ENCODE results near the gene NDUFA12.

NDUFA12 gene

DNA sequence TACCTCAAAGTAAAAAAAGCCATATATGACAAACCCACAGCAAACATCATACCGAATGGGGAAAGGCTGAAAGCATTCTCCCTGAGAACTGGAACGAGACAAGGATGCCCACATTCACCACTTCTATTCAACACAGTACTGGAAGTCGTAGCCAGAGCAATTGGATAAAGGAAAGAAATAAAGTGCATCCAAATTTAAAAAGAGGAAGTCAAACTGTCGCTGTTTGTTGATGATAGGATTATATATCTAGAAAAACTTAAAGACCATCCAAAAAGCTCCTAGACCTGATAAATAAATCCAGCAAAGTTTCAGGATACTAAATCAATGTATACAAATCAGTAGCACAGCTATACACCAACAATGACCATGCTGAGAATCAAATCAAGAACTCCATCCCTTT lies 5.2 kb downstream of the NDUFA12 start:
- Histone ChIP-seq H2AFZ (ENCODE audit: low read length) (no peak overlapping the region), H3K79me2 (ENCODE audit: low read length) (peaks cover 89% of the 10 kb centered on the region), H3K4me1 (ENCODE audit: low read length) (no peaks in the 10 kb centered on the region), H4K20me1 (ENCODE audit: insufficient read depth, low read length) (no peaks in the 10 kb centered on the region; the same call in 1 of the 2 replicates), H3F3A (ENCODE audit: insufficient read depth, low read length) (no peaks in the 10 kb centered on the region; the same call in 1 of the 2 replicates), H3K9me2 (replicated peaks; ENCODE audit: insufficient read depth, low read length) (no peaks in the 10 kb centered on the region), H3K36me3 (replicated peaks; ENCODE audit: insufficient read depth, low read length) (peaks cover 4% of the 10 kb centered on the region; the same call in 1 of the 2 replicates), H3K9me3 (replicated peaks; ENCODE audit: insufficient read depth, low read length) (no peaks in the 10 kb centered on the region), H3K4me2 (ENCODE audit: low read depth, low read length) (no peak overlapping the region), H3K9ac (ENCODE audit: low read length) (no peak overlapping the region), H3K27ac (ENCODE audit: low read length) (no peak overlapping the region), H3K27me3 (replicated peaks; ENCODE audit: insufficient read depth, low read length) (no peaks in the 10 kb centered on the region), H3K4me3 (ENCODE audit: low read length) (no peak overlapping the region)
- no peak for DNase-seq
- TF ChIP-seq, protein P1, sequence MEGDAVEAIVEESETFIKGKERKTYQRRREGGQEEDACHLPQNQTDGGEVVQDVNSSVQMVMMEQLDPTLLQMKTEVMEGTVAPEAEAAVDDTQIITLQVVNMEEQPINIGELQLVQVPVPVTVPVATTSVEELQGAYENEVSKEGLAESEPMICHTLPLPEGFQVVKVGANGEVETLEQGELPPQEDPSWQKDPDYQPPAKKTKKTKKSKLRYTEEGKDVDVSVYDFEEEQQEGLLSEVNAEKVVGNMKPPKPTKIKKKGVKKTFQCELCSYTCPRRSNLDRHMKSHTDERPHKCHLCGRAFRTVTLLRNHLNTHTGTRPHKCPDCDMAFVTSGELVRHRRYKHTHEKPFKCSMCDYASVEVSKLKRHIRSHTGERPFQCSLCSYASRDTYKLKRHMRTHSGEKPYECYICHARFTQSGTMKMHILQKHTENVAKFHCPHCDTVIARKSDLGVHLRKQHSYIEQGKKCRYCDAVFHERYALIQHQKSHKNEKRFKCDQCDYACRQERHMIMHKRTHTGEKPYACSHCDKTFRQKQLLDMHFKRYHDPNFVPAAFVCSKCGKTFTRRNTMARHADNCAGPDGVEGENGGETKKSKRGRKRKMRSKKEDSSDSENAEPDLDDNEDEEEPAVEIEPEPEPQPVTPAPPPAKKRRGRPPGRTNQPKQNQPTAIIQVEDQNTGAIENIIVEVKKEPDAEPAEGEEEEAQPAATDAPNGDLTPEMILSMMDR (IDR thresholded peaks at IDR 0.05; ENCODE audit: low read length) = no peak
- TF ChIP-seq EZH2 (optimal IDR thresholded peaks at IDR 0.05; ENCODE audit: low read depth, low read length) (no peak), EZH2phosphoT487 (IDR thresholded peaks at IDR 0.05; ENCODE audit: low read length) (no peak)

DNA sequence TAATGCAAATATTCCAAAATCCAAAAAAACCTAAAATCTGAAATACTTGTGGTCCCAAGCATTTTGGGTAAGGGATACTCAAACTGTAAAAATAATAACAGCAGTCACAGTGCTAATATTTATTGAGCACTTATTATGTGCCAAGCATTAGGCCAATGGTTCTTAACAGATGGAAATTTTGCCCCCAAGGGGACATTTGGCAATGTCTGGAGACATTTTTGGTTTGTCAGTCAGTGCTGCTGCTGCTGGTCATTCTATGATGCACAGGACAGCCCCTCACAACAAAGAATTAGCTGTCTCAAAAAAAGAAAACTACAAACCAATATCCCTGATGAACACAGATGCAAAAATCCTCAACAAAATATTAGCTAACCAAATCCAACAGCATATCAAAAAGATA lies 5.8 kb downstream of the NDUFA12 start:
- TF ChIP-seq EZH2 (optimal IDR thresholded peaks at IDR 0.05; ENCODE audit: low read depth, low read length) (no peak), EZH2phosphoT487 (IDR thresholded peaks at IDR 0.05; ENCODE audit: low read length) (no peak)
- TF ChIP-seq, protein P1 (IDR thresholded peaks at IDR 0.05; ENCODE audit: low read length) = no peak
- H3K9me3 ChIP-seq (replicated peaks; ENCODE audit: insufficient read depth, low read length) = no peaks in the 10 kb centered on the region
- no peak overlapping the region for H3K9ac ChIP-seq (ENCODE audit: low read length)
- peaks cover 83% of the 10 kb centered on the region for H3K79me2 ChIP-seq (ENCODE audit: low read length)
- H3K9me2 ChIP-seq (replicated peaks; ENCODE audit: insufficient read depth, low read length) = no peaks in the 10 kb centered on the region
- H4K20me1 ChIP-seq (ENCODE audit: insufficient read depth, low read length) = no peaks in the 10 kb centered on the region; the same call in 1 of the 2 replicates
- no peaks in the 10 kb centered on the region for H3F3A ChIP-seq (ENCODE audit: insufficient read depth, low read length)
- H3K4me3 ChIP-seq (ENCODE audit: low read length) = no peak overlapping the region
- no peak overlapping the region for H2AFZ ChIP-seq (ENCODE audit: low read length)
- no peak overlapping the region for H3K4me2 ChIP-seq (ENCODE audit: low read depth, low read length)
- H3K4me1 ChIP-seq (ENCODE audit: low read length) = no peaks in the 10 kb centered on the region
- no peak for DNase-seq
- peaks cover 4% of the 10 kb centered on the region; the same call in 1 of the 2 replicates for H3K36me3 ChIP-seq (replicated peaks; ENCODE audit: insufficient read depth, low read length)
- no peak overlapping the region for H3K27ac ChIP-seq (ENCODE audit: low read length)
- H3K27me3 ChIP-seq (replicated peaks; ENCODE audit: insufficient read depth, low read length) = no peaks in the 10 kb centered on the region

DNA sequence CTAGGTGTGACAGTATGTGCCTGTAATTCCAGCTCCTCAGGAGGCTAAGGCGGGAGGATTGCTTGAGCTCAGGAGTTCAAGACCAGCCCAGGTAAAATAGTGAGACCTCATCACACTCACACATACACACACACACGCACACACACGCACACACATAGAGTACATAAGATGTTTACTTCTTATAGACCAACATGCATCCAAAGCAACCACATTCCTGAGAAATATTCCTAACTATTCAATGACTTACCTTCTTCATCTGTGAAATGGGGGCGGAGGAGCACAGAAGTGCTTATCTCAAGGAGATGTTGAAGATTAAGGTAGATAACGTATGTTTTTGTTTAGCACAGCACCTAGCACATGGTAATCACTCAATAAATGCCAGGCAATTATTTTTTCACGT lies 6.4 kb downstream of the NDUFA12 start:
- no peak overlapping the region for H3K4me3 ChIP-seq (ENCODE audit: low read length)
- no peaks in the 10 kb centered on the region for H3K4me1 ChIP-seq (ENCODE audit: low read length)
- no peak overlapping the region for H3K27ac ChIP-seq (ENCODE audit: low read length)
- H3F3A ChIP-seq (ENCODE audit: insufficient read depth, low read length) = no peaks in the 10 kb centered on the region
- no peak for DNase-seq
- H3K36me3 ChIP-seq (replicated peaks; ENCODE audit: insufficient read depth, low read length) = peaks cover 4% of the 10 kb centered on the region; the same call in 1 of the 2 replicates
- peaks cover 83% of the 10 kb centered on the region for H3K79me2 ChIP-seq (ENCODE audit: low read length)
- no peak overlapping the region for H3K9ac ChIP-seq (ENCODE audit: low read length)
- no peaks in the 10 kb centered on the region for H3K9me2 ChIP-seq (replicated peaks; ENCODE audit: insufficient read depth, low read length)
- TF ChIP-seq EZH2 (optimal IDR thresholded peaks at IDR 0.05; ENCODE audit: low read depth, low read length) (no peak), EZH2phosphoT487 (IDR thresholded peaks at IDR 0.05; ENCODE audit: low read length) (no peak)
- TF ChIP-seq, protein P1 (IDR thresholded peaks at IDR 0.05; ENCODE audit: low read length) = no peak
- H2AFZ ChIP-seq (ENCODE audit: low read length) = no peak overlapping the region
- H4K20me1 ChIP-seq (ENCODE audit: insufficient read depth, low read length) = no peaks in the 10 kb centered on the region; the same call in 1 of the 2 replicates
- H3K27me3 ChIP-seq (replicated peaks; ENCODE audit: insufficient read depth, low read length) = no peaks in the 10 kb centered on the region
- no peaks in the 10 kb centered on the region for H3K9me3 ChIP-seq (replicated peaks; ENCODE audit: insufficient read depth, low read length)
- H3K4me2 ChIP-seq (ENCODE audit: low read depth, low read length) = no peak overlapping the region

All from MM.1S (cell line).